NCI-H748 (cell line): Measurements from ENCODE around the gene PTPN5.

Source experiments
- DNase-seq: peaks from one replicate; lab custom pipeline; 2025; ENCODE audit not compliant: unreplicated experiment; lab: John Stamatoyannopoulos, UW

The PTPN5 gene

DNA sequence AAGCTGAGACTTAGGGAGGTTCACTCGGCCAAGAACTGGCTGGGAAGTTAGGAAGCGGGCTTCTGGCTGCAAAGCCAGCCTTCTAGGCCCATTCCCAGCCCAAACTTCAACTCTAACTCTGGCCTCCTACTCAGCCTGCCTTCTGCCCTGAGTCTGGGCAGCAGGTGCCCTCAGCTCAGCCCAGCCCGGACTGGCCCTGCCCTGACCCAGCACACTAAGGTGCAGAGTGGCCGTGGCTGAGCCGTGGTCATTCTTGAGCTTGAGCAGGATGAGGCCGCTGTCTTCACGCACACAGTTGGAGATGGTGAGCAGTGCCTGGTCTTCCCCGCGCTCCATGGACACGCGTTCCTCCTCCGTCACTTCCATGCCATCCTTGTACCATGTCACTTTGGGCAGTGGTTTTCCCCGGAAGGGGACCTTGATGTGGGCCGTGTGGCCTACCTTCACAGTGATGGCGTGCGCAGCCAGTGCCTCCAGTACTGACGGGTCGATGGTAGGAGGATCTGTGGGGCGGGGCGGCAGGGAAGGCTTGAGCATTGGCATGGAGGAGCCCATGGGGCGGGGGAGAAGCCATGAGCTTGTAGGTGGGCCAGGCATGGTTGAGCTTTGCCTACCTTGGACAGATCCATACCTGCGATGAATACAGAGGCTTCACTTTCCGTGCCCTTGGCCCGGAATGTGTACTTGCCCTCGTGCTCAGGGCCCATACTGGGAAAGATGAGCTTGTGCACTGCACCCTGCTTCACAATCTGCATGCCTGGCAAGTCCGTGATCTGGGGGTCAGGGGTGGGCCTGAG, 77.8 kb downstream of the PTPN5 start:
- DNase-seq = no peak

DNA sequence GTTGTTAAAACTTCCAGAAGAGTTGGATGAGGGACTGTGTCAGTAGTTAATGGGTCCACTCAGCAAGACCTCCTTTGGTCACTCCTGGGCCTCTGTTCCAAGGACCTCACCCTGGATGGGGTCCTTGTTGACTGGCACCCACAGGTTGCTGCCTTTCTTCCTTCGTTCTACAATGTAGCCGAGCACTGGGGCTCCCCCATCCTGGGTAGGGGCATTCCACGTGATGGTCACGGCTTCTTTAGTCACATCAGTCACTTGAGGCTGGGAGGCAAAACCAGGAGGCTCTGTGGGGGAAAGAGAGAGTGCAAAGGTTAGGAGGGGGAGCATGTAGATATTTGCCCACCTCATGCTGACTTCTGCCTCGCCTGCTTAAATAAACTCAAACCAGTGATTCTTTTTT, 81.1 kb downstream of the PTPN5 start:
- no peak for DNase-seq

DNA sequence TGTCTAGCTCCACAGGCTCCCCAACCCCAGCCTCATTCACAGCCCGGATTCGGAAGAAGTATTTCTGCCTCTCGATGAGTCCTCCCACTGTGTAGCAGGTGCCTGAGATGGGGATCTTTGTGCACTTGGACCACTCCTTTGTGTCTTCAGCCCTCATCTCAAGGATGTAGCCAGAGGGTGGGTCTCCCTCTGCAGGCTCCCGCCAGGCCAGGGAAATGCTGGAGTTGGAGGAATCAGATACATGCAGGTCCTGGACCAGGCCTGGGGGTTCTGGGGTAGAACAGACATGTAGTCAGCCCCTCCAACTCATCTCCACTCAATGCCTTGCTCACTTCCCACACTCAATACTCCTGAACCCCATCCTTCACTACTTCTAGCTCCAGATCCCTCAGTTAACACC, 82.2 kb downstream of the PTPN5 start:
- DNase-seq = no peak

DNA sequence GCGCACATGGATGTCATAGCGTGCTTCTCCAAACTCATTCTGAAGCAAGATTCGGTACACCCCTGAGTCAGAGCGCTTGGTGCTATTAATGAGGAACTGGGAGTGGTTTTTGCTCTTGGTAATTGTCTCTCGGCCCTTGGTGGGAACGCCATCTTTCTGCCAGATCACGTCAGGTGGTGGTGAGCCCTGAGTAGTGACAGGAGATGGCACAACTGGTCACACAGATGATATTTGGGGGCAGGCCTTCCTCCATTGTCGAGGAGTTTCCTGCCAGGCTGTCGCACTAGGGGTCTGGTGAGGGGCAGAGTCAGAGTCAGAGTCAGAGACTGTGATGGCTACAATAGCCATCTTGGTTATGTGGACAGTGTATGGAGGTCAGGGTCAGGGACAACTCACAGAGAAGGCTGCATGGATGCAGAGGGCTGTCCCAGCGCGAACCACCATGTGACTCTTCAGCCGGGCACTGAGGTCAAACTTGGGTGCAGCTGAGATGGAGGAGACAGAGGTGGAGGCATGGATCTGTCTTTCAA, 83.7 kb downstream of the PTPN5 start:
- no peak for DNase-seq

DNA sequence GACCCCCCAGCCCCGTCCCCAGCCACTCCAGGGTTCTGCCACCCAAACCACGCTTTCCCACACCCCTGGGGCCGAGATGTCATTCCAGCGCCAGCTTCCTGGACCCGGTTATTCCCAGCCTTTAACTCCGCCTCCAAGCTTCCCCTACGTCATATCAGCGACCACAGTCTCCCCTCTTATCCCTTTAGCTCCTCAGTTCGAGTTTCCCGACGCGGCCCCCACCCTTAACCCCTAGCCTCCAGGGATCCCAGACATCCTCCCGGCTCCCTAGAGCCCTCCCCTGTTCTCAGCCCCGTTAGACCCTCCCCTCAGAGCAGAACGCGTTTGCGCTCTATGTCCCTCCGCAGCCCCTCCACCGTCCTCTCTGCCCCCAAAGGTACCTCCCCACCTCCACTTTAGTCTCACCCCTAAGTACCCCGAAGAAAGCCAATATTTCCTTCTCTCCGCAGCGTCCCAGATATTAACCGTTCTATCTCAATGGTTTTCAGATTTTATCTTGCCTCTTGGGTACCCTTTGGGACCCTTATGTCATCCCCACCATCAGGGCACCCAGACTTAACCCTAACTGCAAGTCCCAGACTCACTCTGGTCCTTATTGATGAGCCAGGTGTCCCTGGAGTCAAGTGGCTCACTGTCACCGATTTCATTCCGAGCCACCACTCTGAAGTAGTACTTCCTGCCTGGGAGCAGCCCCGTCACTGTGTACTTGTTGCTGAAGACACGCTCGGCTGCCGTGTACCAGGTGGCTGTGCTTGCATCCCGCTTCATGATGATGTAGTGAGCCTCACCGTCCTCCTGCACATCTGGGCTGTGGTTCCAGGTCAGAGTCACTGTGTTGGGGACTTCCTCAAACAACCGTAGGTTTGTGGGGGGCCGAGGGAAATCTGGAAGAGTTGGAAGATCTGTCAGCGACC, 85.0 kb downstream of the PTPN5 start:
- DNase-seq = peak; percentile 79

DNA sequence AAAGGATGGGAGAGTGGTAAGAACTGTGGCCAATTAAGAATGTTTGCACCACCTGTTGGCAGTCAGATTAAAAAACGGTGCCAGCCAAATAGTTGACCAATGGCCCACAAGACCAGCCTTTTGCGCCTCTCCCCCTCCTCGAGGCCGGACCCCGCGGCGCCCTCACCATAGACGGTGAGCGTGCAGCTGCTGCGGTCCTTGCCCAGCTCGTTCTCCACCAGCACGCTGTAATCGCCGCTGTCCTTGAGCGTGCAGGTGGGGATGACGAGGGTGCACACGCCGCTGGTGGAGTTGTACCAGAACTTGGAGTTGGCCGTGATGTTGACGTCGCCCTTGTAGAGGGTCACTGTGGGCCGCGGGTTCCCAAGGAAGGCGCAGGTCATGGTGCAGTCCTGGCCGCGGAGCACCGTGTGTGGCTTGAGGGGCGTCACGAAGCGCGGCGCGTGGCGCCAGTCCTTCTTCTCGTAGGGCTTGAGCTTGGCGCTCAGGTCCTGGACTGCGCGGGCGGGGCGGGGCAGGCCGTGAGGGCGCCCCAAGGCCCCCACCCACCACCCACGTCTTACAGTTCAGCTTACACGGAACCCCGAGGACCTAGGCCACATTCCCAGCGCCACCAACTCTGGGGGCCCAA, 85.8 kb downstream of the PTPN5 start:
- peak; percentile 69 for DNase-seq

DNA sequence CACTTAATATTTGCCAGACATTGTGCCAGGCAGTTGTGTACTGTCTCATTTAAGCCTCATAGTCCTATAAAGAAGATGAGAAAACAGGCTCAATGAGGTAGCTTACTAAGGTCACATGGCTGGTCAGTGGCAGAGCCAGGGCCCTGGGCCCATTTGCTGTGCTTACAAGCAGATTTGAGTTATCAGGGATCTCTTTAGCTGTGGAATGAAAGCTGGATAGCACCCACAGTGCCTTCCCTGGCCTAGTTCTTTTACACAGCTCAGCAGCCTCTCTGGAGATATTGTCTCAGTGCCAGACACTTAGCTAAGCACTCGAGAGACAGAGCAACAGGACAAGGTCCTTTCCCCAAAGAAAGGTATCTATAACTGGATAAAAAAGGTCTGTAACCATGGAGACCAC, 86.9 kb downstream of the PTPN5 start:
- no peak for DNase-seq

DNA sequence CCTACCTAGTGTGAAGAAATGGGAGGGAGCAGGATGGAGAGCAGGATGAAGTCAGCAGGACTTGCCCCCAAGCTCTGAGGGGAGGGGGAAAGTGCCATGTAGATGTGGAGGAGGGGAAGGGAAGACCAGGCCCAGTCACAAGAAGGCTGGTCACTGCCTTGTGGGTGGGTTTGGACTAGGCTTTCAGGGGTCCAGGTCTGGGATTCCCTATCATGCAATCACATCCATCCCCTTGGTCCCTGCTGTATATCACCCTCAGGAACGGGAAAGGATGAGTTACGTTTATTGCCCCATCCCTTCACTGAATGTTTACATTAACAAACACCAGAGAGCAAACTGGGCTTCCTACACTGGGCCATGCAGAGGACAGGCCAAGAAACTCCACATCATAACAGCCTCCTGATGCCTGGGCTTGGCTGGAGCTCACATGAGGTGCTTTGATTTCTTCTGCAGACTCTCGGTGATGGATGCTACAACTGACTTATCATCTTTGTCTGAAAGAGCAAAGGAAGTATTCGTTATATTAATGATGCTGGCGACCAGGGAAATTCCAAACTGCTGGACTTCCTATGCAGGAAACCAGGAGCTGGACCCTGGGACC, 87.5 kb downstream of the PTPN5 start:
- DNase-seq = no peak

DNA sequence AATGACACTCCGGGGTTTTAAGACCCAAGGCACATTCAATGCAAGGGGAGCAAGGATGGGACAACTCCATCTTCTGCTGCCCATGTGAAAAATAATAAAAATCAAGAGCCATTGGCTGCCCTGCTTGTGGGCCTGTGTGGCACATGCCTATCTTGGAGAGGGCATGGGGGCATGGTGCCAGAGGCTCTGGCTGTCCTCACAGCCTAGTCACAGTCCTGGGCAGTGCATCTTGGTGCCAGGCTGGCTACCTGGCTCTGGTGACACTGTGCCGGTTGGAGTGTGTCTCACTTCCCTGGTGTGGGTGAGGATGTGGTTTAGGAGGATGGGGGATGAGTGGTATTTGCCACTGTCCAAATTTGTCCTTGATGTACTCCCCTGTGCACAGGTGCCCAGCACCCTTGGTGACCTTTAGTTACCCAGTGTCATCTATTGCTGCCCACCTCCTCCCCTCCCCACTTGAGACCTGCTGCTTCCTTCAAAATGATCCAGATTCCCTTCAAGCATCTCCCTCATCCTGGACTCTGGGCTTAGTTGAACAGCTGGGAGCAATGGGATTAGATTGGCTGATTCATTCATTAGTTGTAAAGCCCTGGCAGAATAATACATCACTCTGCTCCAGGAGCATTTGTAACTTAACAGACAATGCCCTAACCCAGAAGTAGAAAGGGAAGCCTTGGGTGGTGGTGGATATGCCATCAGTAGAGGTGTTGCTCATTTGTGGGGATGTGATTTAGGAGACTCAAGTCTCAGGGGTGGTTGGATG, 88.4 kb downstream of the PTPN5 start:
- DNase-seq = no peak

DNA sequence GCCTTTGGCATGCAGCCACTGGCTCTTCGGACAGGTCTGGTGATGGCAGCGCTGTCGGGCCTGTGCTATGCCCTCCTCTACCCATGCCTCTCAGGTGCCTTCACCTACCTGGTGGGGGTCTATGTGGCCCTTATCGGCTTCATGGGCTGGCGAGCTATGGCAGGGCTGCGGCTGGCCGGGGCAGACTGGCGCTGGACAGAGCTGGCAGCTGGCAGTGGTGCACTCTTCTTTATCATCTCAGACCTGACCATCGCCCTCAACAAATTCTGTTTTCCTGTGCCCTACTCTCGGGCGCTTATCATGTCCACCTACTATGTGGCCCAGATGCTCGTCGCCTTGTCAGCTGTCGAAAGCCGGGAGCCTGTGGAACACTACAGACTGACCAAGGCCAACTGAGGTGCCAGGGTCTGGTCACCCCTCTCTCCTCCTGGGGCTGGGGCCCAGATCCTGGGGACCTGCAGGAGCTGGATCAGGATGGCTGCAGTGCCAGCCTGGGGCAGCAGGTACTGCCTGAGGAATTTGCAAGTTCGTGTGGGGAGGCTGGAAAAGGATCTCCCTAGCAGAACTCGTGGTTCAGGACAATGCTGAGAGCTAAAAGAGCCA, 89.9 kb downstream of the PTPN5 start:
- no peak for DNase-seq

DNA sequence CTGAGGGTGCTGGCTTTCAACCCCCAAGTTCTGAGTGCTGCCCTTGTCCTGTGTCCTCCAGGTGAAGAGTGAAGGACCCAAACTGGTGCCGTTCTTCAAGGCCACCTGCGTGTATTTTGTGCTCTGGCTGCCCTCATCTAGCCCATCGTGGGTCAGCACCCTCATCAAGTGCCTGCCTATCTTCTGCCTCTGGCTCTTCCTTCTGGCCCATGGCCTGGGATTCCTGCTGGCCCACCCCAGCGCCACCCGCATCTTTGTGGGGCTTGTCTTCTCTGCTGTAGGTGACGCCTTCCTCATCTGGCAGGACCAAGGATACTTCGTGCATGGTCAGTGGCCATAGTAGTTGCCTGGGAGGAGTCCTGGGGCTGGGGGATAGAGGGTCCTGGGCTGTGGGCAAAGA, 90.7 kb downstream of the PTPN5 start:
- no peak for DNase-seq

DNA sequence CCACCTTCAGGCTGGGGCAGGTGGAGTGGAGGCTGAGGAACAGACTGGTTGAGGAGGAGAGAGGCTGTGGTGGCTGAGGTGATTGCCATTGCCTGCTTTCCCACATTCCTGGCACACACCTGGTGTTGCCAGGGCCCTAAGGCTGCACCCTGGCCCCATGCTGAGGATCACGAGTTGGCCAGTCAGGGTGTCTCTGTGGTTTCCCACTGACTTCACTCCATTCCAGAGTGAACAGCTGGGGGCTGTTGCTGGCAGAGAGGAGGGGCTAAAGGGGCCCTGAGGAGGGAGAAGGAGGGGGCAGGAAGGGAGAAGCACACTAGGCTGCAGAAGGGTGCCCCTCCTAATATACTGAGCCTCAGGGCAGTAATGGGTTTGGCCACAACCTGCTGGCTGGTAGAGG, 91.2 kb downstream of the PTPN5 start:
- no peak for DNase-seq

DNA sequence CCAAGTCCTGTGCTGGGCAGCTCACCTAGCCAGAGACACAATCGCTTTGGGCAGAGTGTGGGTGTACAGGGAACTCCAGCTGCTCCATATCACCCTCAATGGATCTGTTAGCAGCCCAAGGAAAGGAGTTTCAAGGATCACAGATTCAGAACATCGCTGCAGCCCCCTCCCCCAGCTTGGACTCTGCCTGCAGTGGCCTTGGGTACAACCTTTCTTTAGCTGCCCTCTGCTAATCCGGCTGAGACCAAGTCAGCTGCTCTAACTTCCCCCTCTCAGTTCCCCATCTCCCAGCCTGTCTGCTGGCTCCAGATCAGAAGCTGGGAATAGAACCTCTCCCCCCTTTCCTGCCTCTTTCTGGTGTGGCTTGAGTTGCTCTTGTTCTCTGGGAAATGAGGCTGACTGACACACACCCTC, 91.7 kb downstream of the PTPN5 start:
- DNase-seq = no peak

DNA sequence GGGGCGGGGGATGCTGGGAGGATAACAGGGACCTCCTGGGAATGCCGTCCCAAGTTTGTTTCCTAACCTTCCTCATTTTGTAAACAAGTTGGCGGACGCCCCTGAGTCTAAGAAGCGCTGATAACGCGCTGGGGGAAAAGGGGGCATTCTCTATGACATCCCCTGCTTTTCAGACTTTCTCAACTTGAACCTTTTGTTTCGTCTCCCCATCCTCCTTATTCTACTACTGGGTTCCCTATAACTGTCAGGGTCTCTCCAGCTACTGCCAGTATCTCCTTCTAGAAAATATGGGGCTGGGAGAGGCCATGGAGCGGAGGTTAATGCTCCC, 92.4 kb downstream of the PTPN5 start:
- DNase-seq = no peak

DNA sequence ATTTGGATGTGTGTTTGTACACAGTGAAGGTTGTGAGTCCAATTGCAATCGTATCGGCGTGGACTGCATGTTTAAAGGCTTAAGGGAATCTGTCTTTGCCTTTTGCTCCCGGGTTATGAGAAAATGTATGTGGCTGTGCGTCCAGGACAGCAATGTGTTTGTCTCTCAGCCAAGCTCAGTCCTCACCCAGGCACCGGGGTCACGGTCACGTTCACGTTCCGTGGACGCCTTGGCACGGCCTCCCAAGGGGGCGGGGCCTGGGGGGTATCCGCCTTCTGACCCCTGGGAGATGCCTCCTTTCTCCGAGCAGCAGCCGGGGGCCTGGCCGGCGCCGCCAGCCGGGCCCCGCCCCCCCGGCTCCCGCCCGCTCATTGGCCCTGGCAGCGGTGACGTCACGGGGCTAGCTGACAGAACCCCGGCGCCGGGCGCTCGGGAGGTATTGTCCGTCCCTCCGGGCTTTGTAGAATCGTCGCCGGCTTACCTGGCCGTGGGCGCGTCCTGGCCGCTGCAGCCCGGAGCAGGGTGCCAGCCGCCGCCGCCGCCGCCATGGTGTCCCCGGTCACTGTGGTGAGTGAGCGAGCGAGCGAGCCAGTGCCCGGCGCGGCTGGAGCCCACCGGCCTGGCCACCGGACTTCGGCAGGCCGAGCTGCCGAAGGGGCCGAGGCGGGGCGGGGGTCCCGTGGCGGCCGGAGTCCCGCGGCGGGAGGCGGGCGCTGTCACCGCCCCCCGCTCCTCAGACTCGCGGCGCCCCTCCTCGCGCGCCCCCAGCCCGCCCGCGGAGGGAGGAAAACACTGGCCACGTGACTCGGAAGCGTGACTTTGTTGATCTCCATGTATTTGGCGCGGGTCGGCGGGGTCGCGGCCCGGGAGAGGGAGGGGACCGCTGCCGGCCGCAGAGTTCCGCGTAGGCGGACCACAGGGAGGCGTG, 93.0 kb downstream of the PTPN5 start, which contains the start of gene TMEM86A:
TMEM86A (plus strand) TSS at position 439 of the 928 bp plus-strand sequence; CDS start at position 547, 108 bp downstream.
- peak; percentile 94 for DNase-seq

DNA sequence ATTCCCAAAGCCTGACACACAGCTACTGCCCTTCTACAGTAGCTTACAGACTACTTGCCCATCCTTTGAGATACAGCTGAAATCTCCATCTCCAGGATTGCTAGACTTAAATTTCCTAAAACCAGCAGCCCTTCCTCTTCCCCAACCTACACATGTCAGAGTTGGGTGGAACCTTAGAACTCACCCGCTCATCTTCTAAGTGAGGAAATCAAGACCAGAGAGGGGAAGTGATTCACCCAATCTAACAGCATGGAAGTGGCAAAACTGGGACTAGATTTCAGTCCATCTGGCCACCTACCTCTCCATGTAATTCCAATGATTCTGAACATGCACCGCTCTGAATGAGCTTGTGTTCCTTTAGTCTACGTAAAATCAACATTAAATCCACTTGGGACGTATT, 94.0 kb downstream of the PTPN5 start:
- DNase-seq = no peak

DNA sequence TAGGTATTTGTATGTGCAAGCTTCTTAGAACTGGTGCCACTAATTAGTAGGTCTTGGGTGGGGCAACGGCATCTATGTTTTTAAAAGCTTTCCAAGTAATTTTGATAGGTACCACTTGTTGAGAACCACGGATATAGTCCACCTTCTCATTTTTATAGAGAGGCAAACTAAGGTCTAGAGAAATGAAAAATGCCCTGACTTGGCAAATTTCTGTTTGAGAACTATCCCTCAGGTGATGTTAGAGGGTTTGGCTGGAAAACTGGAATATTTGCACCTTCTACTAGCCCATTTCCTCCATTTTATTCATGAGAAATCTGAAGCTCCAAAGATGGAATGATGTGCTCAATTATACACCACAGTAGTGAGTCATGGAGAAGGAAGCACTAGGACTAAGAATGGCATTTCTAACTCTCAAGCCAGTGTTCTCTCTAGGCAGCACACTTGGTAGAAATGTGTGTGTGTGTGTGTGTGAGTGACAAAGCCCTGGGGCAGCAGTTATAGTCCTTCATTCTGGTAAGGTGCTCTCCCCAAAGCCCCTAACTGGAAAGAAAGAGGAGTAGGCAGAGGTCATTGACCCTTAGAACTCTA, 94.9 kb downstream of the PTPN5 start:
- no peak for DNase-seq

DNA sequence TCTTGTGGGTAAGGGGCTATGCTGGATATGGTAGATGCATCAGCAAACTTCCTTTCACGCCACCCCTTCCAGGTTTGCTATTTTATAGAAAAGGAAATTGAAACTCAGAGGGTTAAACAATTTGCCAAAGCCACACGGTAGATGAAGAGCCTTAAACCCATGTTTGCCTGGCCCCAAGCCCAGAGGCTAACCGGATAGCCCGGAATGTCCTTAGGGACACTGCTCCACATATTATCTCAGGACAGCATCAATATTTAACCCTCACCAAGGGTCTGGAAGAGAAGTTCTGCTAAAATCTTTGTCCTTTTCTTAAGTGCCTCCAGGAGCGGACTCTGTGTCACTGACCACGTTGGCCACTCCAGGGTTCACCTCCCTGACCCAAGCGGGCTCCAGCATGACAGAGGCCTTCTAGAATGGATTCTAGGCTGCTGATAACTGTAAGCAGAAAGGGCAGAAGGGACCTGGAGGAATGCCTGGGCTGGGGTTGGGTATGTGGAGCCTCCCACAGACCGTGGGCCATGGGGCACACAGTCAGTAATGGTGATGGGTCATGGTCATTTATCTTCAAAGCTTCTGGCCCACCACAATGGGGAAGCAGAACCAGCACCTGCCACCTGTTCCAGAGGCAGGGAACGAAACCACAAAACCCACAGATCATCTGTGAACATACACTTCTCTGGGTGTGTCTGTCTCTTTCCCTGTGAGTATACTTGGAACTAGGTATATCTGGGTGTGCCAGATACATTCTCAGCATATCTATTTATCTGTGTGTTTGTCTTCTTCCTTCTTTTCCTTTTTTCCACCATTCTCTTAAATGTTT, 98.4 kb downstream of the PTPN5 start:
- DNase-seq = no peak
